AG20443 (cell line): ENCODE measurements around the gene TSPEAR.

ENCODE experiments used
- DNase-seq: peaks from one replicate; pipeline ENCODE4 v3.0.0; 2012; ENCODE audit warnings: low spot score, mixed read lengths

TSPEAR gene

GRCh38 chr21:44711327-44712202, at the start of gene TSPEAR:
TSS of gene TSPEAR (minus strand) at chr21:44711572. CDS start at chr21:44711514, 58 bp downstream.
- DNase-seq: no peak

GRCh38 chr21:44760376-44760775, 49.0 kb upstream of the TSPEAR start:
- DNase-seq: no peak

GRCh38 chr21:44759628-44760285, 48.4 kb upstream of the TSPEAR start:
- no peak for DNase-seq

- no peak for DNase-seq
These were observed 47.6 kb upstream of the TSPEAR start for GRCh38 chr21:44758781-44759627.

- DNase-seq: no peak
These were observed 46.8 kb upstream of the TSPEAR start for GRCh38 chr21:44758141-44758561.

GRCh38 chr21:44757731-44758130, 46.4 kb upstream of the TSPEAR start:
- no peak for DNase-seq

- no peak for DNase-seq
These were observed 45.2 kb upstream of the TSPEAR start for GRCh38 chr21:44756423-44757185.

GRCh38 chr21:44755227-44755626, 43.9 kb upstream of the TSPEAR start:
- no peak for DNase-seq

GRCh38 chr21:44753357-44753756, 42.0 kb upstream of the TSPEAR start:
- no peak for DNase-seq

GRCh38 chr21:44752671-44753235, 41.4 kb upstream of the TSPEAR start:
- DNase-seq: no peak

GRCh38 chr21:44751799-44752636, 40.6 kb upstream of the TSPEAR start:
- no peak for DNase-seq

GRCh38 chr21:44751186-44751798, 39.9 kb upstream of the TSPEAR start:
- DNase-seq: no peak

- DNase-seq: no peak
These were observed 39.3 kb upstream of the TSPEAR start for GRCh38 chr21:44750675-44751025.

GRCh38 chr21:44749759-44750674, 38.6 kb upstream of the TSPEAR start:
- no peak for DNase-seq

GRCh38 chr21:44749116-44749758, 37.9 kb upstream of the TSPEAR start:
- DNase-seq: no peak

GRCh38 chr21:44748621-44749020, 37.2 kb upstream of the TSPEAR start:
- DNase-seq: no peak

GRCh38 chr21:44742418-44743153, 31.2 kb upstream of the TSPEAR start:
- no peak for DNase-seq

- DNase-seq: no peak
These were observed 30.5 kb upstream of the TSPEAR start for GRCh38 chr21:44741921-44742320.
